Osteoblast (primary cell): ENCODE data around the gene UBE2O. TPM values are rescaled to one million over a fixed set of nuclear protein-coding genes. Genes with fewer than 3 reads are reported as not detected.

ENCODE experiments used
- DNase-seq: peaks from one replicate; pipeline ENCODE4 v3.0.0; 2011; ENCODE audit warnings: low spot score, mixed read lengths; ENCODE audit not compliant: insufficient read length; ENCODE audit errors: missing footprints
- H2AFZ ChIP-seq: 2 replicates; pipeline ENCODE4 v1.6.0; 2011; ENCODE audit warnings: mild to moderate bottlenecking, low read length
- H3K27ac ChIP-seq: 2 replicates; pipeline ENCODE4 v1.5.1; 2011; ENCODE audit warnings: mild to moderate bottlenecking, low read depth, low read length, moderate library complexity
- H3K27me3 ChIP-seq: 2 replicates; pipeline ENCODE4 v1.6.0; 2012; ENCODE audit warnings: mild to moderate bottlenecking, control low read depth, inconsistent platforms, low read length, moderate library complexity; ENCODE audit not compliant: insufficient read depth
- H3K36me3 ChIP-seq: 2 replicates; pipeline ENCODE4 v1.5.1; 2011; ENCODE audit warnings: mild to moderate bottlenecking, low read length, control low read depth, moderate library complexity; ENCODE audit not compliant: insufficient read depth
- H3K4me1 ChIP-seq: 2 replicates; pipeline ENCODE4 v1.5.1; 2011; ENCODE audit warnings: mild to moderate bottlenecking, low read length, control low read depth, moderate library complexity; ENCODE audit not compliant: insufficient read depth
- H3K4me2 ChIP-seq: 2 replicates; pipeline ENCODE4 v1.6.0; 2011; ENCODE audit warnings: mild to moderate bottlenecking, low read length; ENCODE audit not compliant: insufficient read depth
- H3K4me3 ChIP-seq: fragments of 200-600 bp; sonication (generic); 3 replicates; pipeline ENCODE4 v1.5.1; 2012; ENCODE audit warnings: mild to moderate bottlenecking, low read length, inconsistent platforms; ENCODE audit not compliant: insufficient read depth
- H3K79me2 ChIP-seq: 2 replicates; pipeline ENCODE4 v1.6.0; 2012; ENCODE audit warnings: mild to moderate bottlenecking, low read length, control low read depth, inconsistent platforms; ENCODE audit not compliant: insufficient read depth
- H3K9me3 ChIP-seq: 2 replicates; pipeline ENCODE4 v1.5.1; 2011; ENCODE audit warnings: low read depth, low read length, control low read depth
- H4K20me1 ChIP-seq: 2 replicates; pipeline ENCODE4 v1.6.0; 2012; ENCODE audit warnings: mild to moderate bottlenecking, low read length, control low read depth; ENCODE audit not compliant: insufficient read depth
- total RNA-seq: library from RNA; depleted of rRNA; stranded (reverse); fragments of >200 nt; gene quantifications from 2 replicates; pipeline ENCODE4 v1.2.3, GENCODE V29; 2012
- TF ChIP-seq, protein P1 (sequence below): IDR thresholded peaks from 2 replicates; pipeline ENCODE4 v1.5.1; 2011; ENCODE audit warnings: mild to moderate bottlenecking, low read depth, low read length, moderate library complexity; ENCODE audit errors: extremely low read depth

The UBE2O gene
- total RNA-seq, 1 donor = 19.5 TPM

- peak; percentile 19 for DNase-seq
- no peaks in the 10 kb centered on the region for H3K4me1 ChIP-seq
- no peak overlapping the region for H3K4me3 ChIP-seq
- no peaks in the 10 kb centered on the region for H3K27me3 ChIP-seq
- H2AFZ ChIP-seq = no peak overlapping the region
- TF ChIP-seq, protein P1, sequence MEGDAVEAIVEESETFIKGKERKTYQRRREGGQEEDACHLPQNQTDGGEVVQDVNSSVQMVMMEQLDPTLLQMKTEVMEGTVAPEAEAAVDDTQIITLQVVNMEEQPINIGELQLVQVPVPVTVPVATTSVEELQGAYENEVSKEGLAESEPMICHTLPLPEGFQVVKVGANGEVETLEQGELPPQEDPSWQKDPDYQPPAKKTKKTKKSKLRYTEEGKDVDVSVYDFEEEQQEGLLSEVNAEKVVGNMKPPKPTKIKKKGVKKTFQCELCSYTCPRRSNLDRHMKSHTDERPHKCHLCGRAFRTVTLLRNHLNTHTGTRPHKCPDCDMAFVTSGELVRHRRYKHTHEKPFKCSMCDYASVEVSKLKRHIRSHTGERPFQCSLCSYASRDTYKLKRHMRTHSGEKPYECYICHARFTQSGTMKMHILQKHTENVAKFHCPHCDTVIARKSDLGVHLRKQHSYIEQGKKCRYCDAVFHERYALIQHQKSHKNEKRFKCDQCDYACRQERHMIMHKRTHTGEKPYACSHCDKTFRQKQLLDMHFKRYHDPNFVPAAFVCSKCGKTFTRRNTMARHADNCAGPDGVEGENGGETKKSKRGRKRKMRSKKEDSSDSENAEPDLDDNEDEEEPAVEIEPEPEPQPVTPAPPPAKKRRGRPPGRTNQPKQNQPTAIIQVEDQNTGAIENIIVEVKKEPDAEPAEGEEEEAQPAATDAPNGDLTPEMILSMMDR = no peak
- H3K36me3 ChIP-seq = peaks cover 53% of the 10 kb centered on the region
- H4K20me1 ChIP-seq = peaks cover 11% of the 10 kb centered on the region
- no peaks in the 10 kb centered on the region for H3K9me3 ChIP-seq
- H3K4me2 ChIP-seq = no peak overlapping the region
- no peaks in the 10 kb centered on the region for H3K79me2 ChIP-seq
- no peak overlapping the region for H3K27ac ChIP-seq
Measured at GRCh38 chr17:76394166-76394565, 58.8 kb downstream of the UBE2O start.

DNA sequence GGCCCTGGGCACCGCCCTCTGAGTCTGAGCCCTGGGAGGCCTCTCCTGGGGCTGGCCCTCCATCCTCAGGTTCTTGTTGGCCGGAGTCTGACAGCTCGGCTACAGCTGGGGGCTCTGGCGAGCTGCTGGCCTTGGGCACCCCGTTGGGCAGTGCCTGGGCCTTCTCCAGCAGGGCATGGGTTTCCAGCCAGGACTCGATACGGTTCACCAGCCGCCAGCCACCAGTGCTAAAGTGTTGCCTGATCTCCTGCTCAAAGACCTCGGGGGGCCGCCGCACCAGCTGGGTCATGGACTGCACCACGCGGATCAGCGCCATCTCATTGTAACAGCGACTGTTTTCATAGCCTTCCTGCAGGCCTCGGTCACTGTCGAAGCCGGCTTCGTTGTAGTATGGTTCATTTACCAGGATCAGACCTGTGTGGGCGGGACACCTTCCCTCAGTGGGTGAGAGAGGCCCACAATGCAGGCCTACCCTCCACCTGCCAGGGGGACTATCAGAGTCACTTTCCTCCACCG lies 61.7 kb downstream of the UBE2O start:
- H3K36me3 ChIP-seq = peaks cover 45% of the 10 kb centered on the region
- no peaks in the 10 kb centered on the region for H3K27me3 ChIP-seq
- H4K20me1 ChIP-seq = peaks cover 25% of the 10 kb centered on the region
- H3K79me2 ChIP-seq = peaks cover 19% of the 10 kb centered on the region
- H2AFZ ChIP-seq = no peak overlapping the region
- no peak overlapping the region for H3K27ac ChIP-seq
- TF ChIP-seq, protein P1 = no peak
- H3K4me3 ChIP-seq = no peak overlapping the region
- H3K4me1 ChIP-seq = peaks cover 17% of the 10 kb centered on the region
- H3K9me3 ChIP-seq = no peaks in the 10 kb centered on the region
- DNase-seq = peak; percentile 59
- H3K4me2 ChIP-seq = no peak overlapping the region

- no peak overlapping the region for H3K4me3 ChIP-seq
- H3K4me1 ChIP-seq = peaks cover 21% of the 10 kb centered on the region
- H3K9me3 ChIP-seq = no peaks in the 10 kb centered on the region
- H3K27me3 ChIP-seq = no peaks in the 10 kb centered on the region
- no peak overlapping the region for H2AFZ ChIP-seq
- H4K20me1 ChIP-seq = peaks cover 30% of the 10 kb centered on the region
- no peak overlapping the region for H3K4me2 ChIP-seq
- H3K79me2 ChIP-seq = peaks cover 32% of the 10 kb centered on the region
- TF ChIP-seq, protein P1 = no peak
- no peak overlapping the region for H3K27ac ChIP-seq
- peaks cover 36% of the 10 kb centered on the region for H3K36me3 ChIP-seq
- DNase-seq = peak; percentile 71
Measured at GRCh38 chr17:76390003-76390421, 62.9 kb downstream of the UBE2O start.

DNA sequence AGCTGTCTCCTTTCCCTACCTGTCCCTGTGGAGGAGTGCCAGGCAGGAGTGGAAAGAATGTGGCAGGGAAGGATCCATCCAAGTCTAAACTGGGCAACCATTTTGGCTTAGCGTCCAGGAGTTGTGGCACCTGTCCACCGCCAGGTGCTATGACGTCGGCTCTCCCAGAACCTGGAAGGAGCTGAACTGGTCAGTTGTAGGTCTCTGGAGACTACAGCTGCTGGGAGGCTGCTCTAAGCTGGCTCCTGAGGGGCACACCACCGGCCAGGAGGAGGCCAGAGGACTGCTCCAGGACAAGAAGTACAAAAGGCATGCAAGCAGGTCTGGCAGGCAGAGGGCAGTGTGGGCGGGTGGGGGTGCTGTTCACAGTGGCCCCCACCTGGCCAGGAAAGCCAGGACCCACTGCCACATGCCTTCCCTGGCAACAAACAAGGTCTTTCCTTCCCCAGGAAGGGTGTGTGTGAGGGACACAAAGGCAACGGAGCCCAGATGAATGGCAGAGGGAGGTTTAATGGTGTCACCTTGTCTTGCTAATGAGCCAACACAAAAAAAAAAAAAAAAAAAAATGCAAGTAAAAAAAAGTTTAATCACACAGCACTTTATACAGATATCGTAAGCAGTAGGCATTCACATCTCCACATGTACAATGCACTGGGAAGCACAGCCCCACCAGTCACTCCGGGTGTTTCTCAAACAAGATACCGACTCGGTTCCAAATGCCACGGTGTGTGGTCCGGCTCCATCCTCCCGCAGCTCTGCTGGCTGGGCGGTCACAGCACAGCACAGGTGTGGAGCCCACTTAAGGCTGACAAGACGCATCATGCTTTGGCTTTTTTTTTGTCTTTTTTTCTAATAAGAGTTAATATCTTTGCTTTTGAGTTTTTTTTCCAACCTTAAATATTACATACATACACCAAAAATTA lies 63.7 kb downstream of the UBE2O start:
- Histone ChIP-seq H2AFZ (no peak overlapping the region), H4K20me1 (peaks cover 30% of the 10 kb centered on the region), H3K79me2 (peaks cover 36% of the 10 kb centered on the region), H3K9me3 (no peaks in the 10 kb centered on the region), H3K27me3 (no peaks in the 10 kb centered on the region), H3K27ac (no peak overlapping the region), H3K4me1 (peaks cover 21% of the 10 kb centered on the region), H3K4me3 (no peak overlapping the region), H3K36me3 (peaks cover 33% of the 10 kb centered on the region), H3K4me2 (no peak overlapping the region)
- TF ChIP-seq, protein P1 = peak; percentile 8
- DNase-seq = peak; percentile 88
